Caco-2 (cell line): Measurements from ENCODE around the gene TP53RK. TPM values are rescaled to one million over a fixed set of nuclear protein-coding genes. Genes with fewer than 3 reads are reported as not detected.

Source experiments
- BruUV-seq: library from RNA; stranded (reverse); fragments of 400-500 nt; replicated peaks from 2 replicates; lab custom pipeline; 2021; lab: Mats Ljungman, UMichigan
- CTCF ChIA-PET: fragments of 300-600 bp; sonication (Branson Sonifier 250); formaldehyde crosslinking; loops from one replicate; lab custom pipeline; 2022; ENCODE audit warnings: antibody characterized with exemption; lab: Charles Lee
- POLR2A ChIA-PET: fragments of 300-600 bp; sonication (Branson Sonifier 250); formaldehyde crosslinking; loops from one replicate; lab custom pipeline; 2022; ENCODE audit warnings: antibody characterized with exemption; lab: Charles Lee
- DNase-seq, 2 experiments: peaks; one replicate each; pipeline versions ENCODE4 v3.0.0 to v3.0.0-alpha.2; 2020 to 2022
- H3K27me3 ChIP-seq: replicated peaks from 2 replicates; pipeline ENCODE4 v1.6.0; 2011; ENCODE audit warnings: low read length; ENCODE audit not compliant: control insufficient read depth, insufficient read depth
- H3K36me3 ChIP-seq: 2 replicates; pipeline ENCODE4 v1.5.1; 2011; ENCODE audit warnings: low read length; ENCODE audit not compliant: control insufficient read depth, insufficient read depth
- H3K4me1 ChIP-seq: fragments of 250-450 bp; sonication (Bioruptor Pico); 2 replicates; pipeline ENCODE4 v1.5.1; 2020; ENCODE audit warnings: mild to moderate bottlenecking
- H3K4me3 ChIP-seq: 2 replicates; pipeline ENCODE4 v1.5.1; 2011; ENCODE audit warnings: low read depth, mild to moderate bottlenecking, control low read depth, low read length
- H3K9me3 ChIP-seq: fragments of 250-450 bp; sonication (Bioruptor Pico); 2 replicates; pipeline ENCODE4 v1.5.1; 2020; ENCODE audit warnings: mild to moderate bottlenecking, moderate library complexity
- H3K27ac Mint-ChIP-seq: one replicate; pipeline ENCODE4 v1.8.0; 2022; ENCODE audit warnings: mixed read lengths; ENCODE audit not compliant: unreplicated experiment
- H3K27me3 Mint-ChIP-seq: one replicate; pipeline ENCODE4 v1.8.0; 2022; ENCODE audit warnings: mixed read lengths; ENCODE audit not compliant: insufficient read depth, unreplicated experiment
- H3K36me3 Mint-ChIP-seq: one replicate; pipeline ENCODE4 v1.8.0; 2022; ENCODE audit warnings: mild to moderate bottlenecking, mixed read lengths; ENCODE audit not compliant: insufficient read depth, unreplicated experiment
- H3K4me1 Mint-ChIP-seq: one replicate; pipeline ENCODE4 v1.8.0; 2022; ENCODE audit warnings: low read depth, mixed read lengths; ENCODE audit not compliant: unreplicated experiment
- H3K4me3 Mint-ChIP-seq: one replicate; pipeline ENCODE4 v1.8.0; 2022; ENCODE audit warnings: mild to moderate bottlenecking, moderate library complexity, mixed read lengths; ENCODE audit not compliant: unreplicated experiment
- H3K9me3 Mint-ChIP-seq: one replicate; pipeline ENCODE4 v1.8.0; 2022; ENCODE audit warnings: mixed read lengths; ENCODE audit not compliant: unreplicated experiment
- intact Hi-C: fragments of 100-400 bp; cut with micrococcal nuclease; formaldehyde crosslinking; loops from one replicate; pipeline ENCODE4 v1.10.0; 2022; ENCODE audit not compliant: unreplicated experiment
- total RNA-seq: library from RNA; stranded (reverse); gene quantifications from 2 replicates; pipeline ENCODE4 v1.2.3, GENCODE V29; 2022
- TF ChIP-seq, protein P1 (sequence below), 2 experiments: fragments of 200-600 bp in 1 of 2; IDR thresholded peaks; 1 replicate in 1 of 2; 2 replicates in 1 of 2; pipeline versions ENCODE4 v1.5.1 to v1.8.0; 2011 to 2022; ENCODE audit warnings: antibody characterized with exemption in 1 of 2, control low read depth in 1 of 2, inconsistent platforms in 1 of 2, low read depth in 1 of 2, low read length in 1 of 2, mild to moderate bottlenecking in 1 of 2, moderate library complexity in 1 of 2; ENCODE audit not compliant: insufficient read depth in 1 of 2, severe bottlenecking in 1 of 2, unreplicated experiment in 1 of 2

The TP53RK gene
- total RNA-seq, 1 experiment from 2014 or later = 22.7 TPM

DNA sequence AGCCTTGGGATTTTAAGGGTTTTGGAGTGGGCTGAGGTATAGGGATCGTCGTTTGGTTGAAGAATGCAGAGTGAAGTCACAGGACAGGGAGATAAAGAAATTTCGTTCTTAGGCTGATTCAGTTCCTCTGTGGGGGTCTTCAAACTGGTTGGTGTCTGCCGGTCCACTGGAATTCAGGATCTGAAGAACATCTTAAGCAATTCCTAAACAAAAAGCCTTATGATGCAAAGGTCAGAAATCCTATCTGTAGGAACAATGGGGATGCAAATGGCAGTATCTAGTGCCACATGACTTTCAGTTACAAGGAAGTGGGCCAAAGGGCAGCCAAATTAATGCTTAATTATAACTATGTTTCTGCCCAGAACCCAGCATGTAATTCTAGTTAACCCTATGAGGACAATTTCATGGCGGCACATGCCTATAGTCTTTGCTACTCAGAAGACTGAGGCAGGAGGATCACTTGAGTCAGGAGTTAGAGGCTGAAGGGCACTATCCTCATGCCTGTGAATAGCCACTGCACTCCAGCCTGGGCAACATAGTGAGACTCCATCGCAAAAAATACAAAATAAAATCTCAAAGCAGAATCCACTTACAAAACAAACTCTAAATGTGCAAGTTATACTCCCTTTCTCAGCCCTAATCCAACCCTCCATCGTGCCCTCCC, 15.6 kb upstream of the TP53RK start:
- peaks cover 12% of the 10 kb centered on the region for H3K4me1 ChIP-seq
- H3K36me3 ChIP-seq = no peaks in the 10 kb centered on the region
- peaks cover 12% of the 10 kb centered on the region; the same call in 1 of the 2 replicates for H3K9me3 ChIP-seq
- peaks cover 1% of the 10 kb centered on the region for H3K36me3 Mint-ChIP-seq
- POLR2A ChIA-PET = no interaction called here
- CTCF ChIA-PET = interaction anchor here (0.6 kb wide), 1 partner anchor 10 kb away, joined by 3 read pairs; no protein-coding TSS in a partner anchor
- no peak for DNase-seq
- no peak overlapping the region for H3K4me3 Mint-ChIP-seq
- peaks cover 22% of the 10 kb centered on the region for H3K9me3 Mint-ChIP-seq
- no peaks in the 10 kb centered on the region for H3K27me3 Mint-ChIP-seq
- TF ChIP-seq, protein P1, sequence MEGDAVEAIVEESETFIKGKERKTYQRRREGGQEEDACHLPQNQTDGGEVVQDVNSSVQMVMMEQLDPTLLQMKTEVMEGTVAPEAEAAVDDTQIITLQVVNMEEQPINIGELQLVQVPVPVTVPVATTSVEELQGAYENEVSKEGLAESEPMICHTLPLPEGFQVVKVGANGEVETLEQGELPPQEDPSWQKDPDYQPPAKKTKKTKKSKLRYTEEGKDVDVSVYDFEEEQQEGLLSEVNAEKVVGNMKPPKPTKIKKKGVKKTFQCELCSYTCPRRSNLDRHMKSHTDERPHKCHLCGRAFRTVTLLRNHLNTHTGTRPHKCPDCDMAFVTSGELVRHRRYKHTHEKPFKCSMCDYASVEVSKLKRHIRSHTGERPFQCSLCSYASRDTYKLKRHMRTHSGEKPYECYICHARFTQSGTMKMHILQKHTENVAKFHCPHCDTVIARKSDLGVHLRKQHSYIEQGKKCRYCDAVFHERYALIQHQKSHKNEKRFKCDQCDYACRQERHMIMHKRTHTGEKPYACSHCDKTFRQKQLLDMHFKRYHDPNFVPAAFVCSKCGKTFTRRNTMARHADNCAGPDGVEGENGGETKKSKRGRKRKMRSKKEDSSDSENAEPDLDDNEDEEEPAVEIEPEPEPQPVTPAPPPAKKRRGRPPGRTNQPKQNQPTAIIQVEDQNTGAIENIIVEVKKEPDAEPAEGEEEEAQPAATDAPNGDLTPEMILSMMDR (IDR thresholded peaks at IDR 0.05; ENCODE audit: insufficient read depth in 1 of 2, low read depth in 1 of 2, low read length in 1 of 2, severe bottlenecking in 1 of 2, unreplicated experiment in 1 of 2) = no peak
- intact Hi-C loops = no loop called here
- no peak overlapping the region for H3K27ac Mint-ChIP-seq
- no TSS peak for BruUV-seq
- peaks cover 12% of the 10 kb centered on the region for H3K4me1 Mint-ChIP-seq
- no peak overlapping the region for H3K4me3 ChIP-seq
- 0 out of 2 replicates have a peak, but pooled peaks cover 1% of the 10 kb centered on the region for H3K27me3 ChIP-seq

DNA sequence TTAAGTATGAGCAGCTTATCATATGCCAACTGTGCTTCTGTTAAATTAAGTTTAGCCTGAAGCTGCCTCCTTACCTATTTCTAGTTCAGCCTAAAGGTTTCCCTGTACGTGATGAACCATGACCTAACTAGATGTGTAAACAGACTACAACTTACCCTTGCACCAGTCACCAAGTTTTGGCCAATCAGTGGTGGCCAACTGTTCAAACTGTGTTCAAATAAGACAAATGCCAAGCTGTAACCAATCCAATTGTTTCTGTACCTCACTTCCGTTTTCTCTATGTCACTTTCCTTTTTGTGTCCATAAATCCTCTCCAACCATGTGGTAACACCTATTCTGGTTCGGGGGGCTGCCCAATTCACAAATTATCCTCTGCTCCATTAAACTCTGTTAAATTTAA, 14.2 kb upstream of the TP53RK start:
- Mint-ChIP-seq H3K27me3 (no peaks in the 10 kb centered on the region), H3K4me3 (no peak overlapping the region), H3K27ac (no peak overlapping the region), H3K4me1 (peaks cover 1% of the 10 kb centered on the region), H3K36me3 (no peaks in the 10 kb centered on the region), H3K9me3 (peaks cover 22% of the 10 kb centered on the region)
- ChIA-PET POLR2A (no interaction called here), CTCF (interaction anchor here (1.4 to 1.6 kb wide), 2 partner anchors 9 to 21 kb away, joined by 3 to 8 read pairs; no protein-coding TSS in a partner anchor)
- 0 out of 2 replicates have a peak, but pooled peaks cover 1% of the 10 kb centered on the region for H3K27me3 ChIP-seq
- no peak for DNase-seq
- TF ChIP-seq, protein P1 (IDR thresholded peaks at IDR 0.05; ENCODE audit: insufficient read depth in 1 of 2, low read depth in 1 of 2, low read length in 1 of 2, severe bottlenecking in 1 of 2, unreplicated experiment in 1 of 2) = no peak
- intact Hi-C loops = no loop called here
- no TSS peak for BruUV-seq
- peaks cover 4% of the 10 kb centered on the region; the same call in 1 of the 2 replicates for H3K4me1 ChIP-seq
- no peaks in the 10 kb centered on the region for H3K36me3 ChIP-seq
- H3K4me3 ChIP-seq = no peak overlapping the region
- peaks cover 15% of the 10 kb centered on the region for H3K9me3 ChIP-seq

DNA sequence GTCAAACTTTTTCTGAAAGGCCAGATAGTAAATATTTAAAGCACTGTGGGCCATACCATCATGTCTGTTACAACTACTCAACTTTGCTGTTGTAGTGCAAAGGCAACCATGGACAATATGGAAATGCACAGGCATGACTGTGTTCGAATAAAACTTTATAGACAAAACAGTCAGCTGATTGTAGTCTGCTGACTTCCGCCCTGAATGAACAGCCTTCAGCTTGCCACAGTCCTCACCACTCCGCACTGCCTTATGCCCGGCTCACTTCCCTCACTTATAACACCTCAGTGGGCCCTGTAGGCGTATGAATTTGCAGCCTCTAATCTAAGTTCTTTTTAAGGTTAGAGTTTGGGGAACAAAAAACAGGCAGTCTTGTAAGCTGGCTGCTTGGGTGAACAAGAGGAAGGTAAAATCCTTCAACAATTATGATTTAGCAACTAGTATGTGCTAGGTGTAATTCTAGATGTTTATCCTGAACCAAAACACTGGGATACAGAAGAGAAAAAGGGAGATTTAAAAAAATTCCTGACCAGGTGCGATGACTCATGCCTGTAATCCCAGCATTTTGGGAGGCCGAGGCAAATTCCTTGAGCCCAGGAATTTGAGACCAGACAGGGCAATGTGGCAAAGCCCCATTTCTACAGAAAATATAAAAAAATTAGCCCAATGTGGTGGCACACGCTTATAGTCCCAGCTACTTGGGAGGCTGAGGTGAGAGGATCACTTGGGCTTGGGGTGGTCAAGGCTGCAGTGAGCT, 13.4 kb upstream of the TP53RK start:
- Mint-ChIP-seq H3K4me1 (no peaks in the 10 kb centered on the region), H3K4me3 (no peak overlapping the region), H3K27me3 (no peaks in the 10 kb centered on the region), H3K9me3 (peaks cover 22% of the 10 kb centered on the region), H3K36me3 (no peaks in the 10 kb centered on the region), H3K27ac (no peak overlapping the region)
- POLR2A ChIA-PET = no interaction called here
- CTCF ChIA-PET = interaction anchor here (0.9 to 1.6 kb wide), 3 partner anchors 8 to 20 kb away, joined by 3 to 8 read pairs (median 6); partner anchors contain the start of gene TP53RK
- no peak overlapping the region for H3K4me3 ChIP-seq
- no TSS peak for BruUV-seq
- 0 out of 2 replicates have a peak, but pooled peaks cover 1% of the 10 kb centered on the region for H3K27me3 ChIP-seq
- H3K36me3 ChIP-seq = no peaks in the 10 kb centered on the region
- H3K9me3 ChIP-seq = peaks cover 15% of the 10 kb centered on the region
- no peak for DNase-seq
- TF ChIP-seq, protein P1 (IDR thresholded peaks at IDR 0.05; ENCODE audit: insufficient read depth in 1 of 2, low read depth in 1 of 2, low read length in 1 of 2, severe bottlenecking in 1 of 2, unreplicated experiment in 1 of 2) = no peak
- peaks cover 4% of the 10 kb centered on the region; the same call in 1 of the 2 replicates for H3K4me1 ChIP-seq
- intact Hi-C loops = no loop called here
